ENCODE measurements around the gene TMEM170A. TPM values are rescaled to one million over a fixed set of nuclear protein-coding genes. Genes with fewer than 3 reads are reported as not detected.

The TMEM170A gene
- total RNA-seq, 1 donor from 2014 or later, result 21.9 TPM

GRCh38 chr16:75406943-75407342 lies 57.5 kb downstream of the TMEM170A start:
- Histone ChIP-seq H3K9me3 (ENCODE audit: control insufficient read depth in 3 of 3, low read length in 3 of 3) (no peaks in the 10 kb centered on the region), H3K27me3 (ENCODE audit: control insufficient read depth in 3 of 3, insufficient read depth in 3 of 3, low read length in 3 of 3) (no peaks in the 10 kb centered on the region), H3K4me1 (ENCODE audit: control insufficient read depth in 3 of 3, insufficient read depth in 3 of 3, low read length in 3 of 3) (peaks cover 1 to 6% (median 6%) of the 10 kb centered on the region in 3 donors), H3K27ac (ENCODE audit: low read depth, low read length) (no peak overlapping the region), H3K9ac (ENCODE audit: low read depth in 1 of 3, low read length in 3 of 3) (no peak overlapping the region), H3K36me3 (ENCODE audit: control insufficient read depth in 3 of 3, insufficient read depth in 3 of 3, low read length in 3 of 3) (peaks cover 2 to 25% (median 16%) of the 10 kb centered on the region in 3 donors), H3K4me3 (ENCODE audit: low read length in 3 of 3) (no peak overlapping the region)

- Histone ChIP-seq H3K36me3 (ENCODE audit: control insufficient read depth in 3 of 3, insufficient read depth in 3 of 3, low read length in 3 of 3) (peaks cover 0 to 10% (median 2%) of the 10 kb centered on the region in 3 donors), H3K27me3 (ENCODE audit: control insufficient read depth in 3 of 3, insufficient read depth in 3 of 3, low read length in 3 of 3) (no peaks in the 10 kb centered on the region), H3K4me1 (ENCODE audit: control insufficient read depth in 3 of 3, insufficient read depth in 3 of 3, low read length in 3 of 3) (peaks cover 9 to 14% (median 10%) of the 10 kb centered on the region in 3 donors), H3K4me3 (ENCODE audit: low read length in 3 of 3) (no peak overlapping the region), H3K9me3 (ENCODE audit: control insufficient read depth in 3 of 3, low read length in 3 of 3) (no peaks in the 10 kb centered on the region), H3K27ac (ENCODE audit: low read depth, low read length) (peak overlapping the region; percentile 51), H3K9ac (ENCODE audit: low read depth in 1 of 3, low read length in 3 of 3) (no peak overlapping the region)
These were observed 61.5 kb downstream of the TMEM170A start for GRCh38 chr16:75402821-75403475.

GRCh38 chr16:75402159-75402820 lies 62.2 kb downstream of the TMEM170A start:
- Histone ChIP-seq H3K36me3 (ENCODE audit: control insufficient read depth in 3 of 3, insufficient read depth in 3 of 3, low read length in 3 of 3) (peaks cover 0 to 5% (median 2%) of the 10 kb centered on the region in 3 donors), H3K27ac (ENCODE audit: low read depth, low read length) (peak overlapping the region; percentile 51), H3K9ac (ENCODE audit: low read depth in 1 of 3, low read length in 3 of 3) (no peak overlapping the region)

DNA sequence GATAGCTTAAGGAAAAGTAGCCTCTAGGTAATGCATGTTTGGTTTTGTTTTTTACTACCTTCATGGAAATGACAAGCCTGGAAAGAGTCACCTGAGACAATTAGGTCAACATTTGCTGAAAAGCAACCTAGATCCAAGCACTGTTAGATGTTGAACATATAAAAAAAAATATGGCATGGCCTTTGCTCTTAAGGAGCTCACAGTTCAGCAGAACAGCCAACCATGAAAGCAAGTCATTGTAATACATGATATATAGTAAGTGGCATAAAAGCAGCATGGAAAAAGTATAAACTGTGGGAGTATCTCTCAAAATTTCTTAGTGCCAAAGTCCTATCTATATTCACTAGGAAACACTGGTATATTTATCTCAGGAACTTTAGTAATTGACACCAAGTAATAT lies 62.8 kb downstream of the TMEM170A start:
- Histone ChIP-seq H3K36me3 (ENCODE audit: control insufficient read depth in 3 of 3, insufficient read depth in 3 of 3, low read length in 3 of 3) (peaks cover 0 to 2% (median 0%) of the 10 kb centered on the region in 3 donors), H3K4me1 (ENCODE audit: control insufficient read depth in 3 of 3, insufficient read depth in 3 of 3, low read length in 3 of 3) (peaks cover 9 to 14% (median 10%) of the 10 kb centered on the region in 3 donors), H3K4me3 (ENCODE audit: low read length in 3 of 3) (no peak overlapping the region), H3K9ac (ENCODE audit: low read depth in 1 of 3, low read length in 3 of 3) (no peak overlapping the region), H3K27me3 (ENCODE audit: control insufficient read depth in 3 of 3, insufficient read depth in 3 of 3, low read length in 3 of 3) (no peaks in the 10 kb centered on the region), H3K27ac (ENCODE audit: low read depth, low read length) (peak overlapping the region; percentile 51), H3K9me3 (ENCODE audit: control insufficient read depth in 3 of 3, low read length in 3 of 3) (no peaks in the 10 kb centered on the region)

More at GRCh38 chr16:75402159-75402820, 62.2 kb downstream of the TMEM170A start:
- Histone ChIP-seq H3K9me3 (ENCODE audit: control insufficient read depth in 3 of 3, low read length in 3 of 3) (no peaks in the 10 kb centered on the region), H3K27me3 (ENCODE audit: control insufficient read depth in 3 of 3, insufficient read depth in 3 of 3, low read length in 3 of 3) (no peaks in the 10 kb centered on the region), H3K4me3 (ENCODE audit: low read length in 3 of 3) (no peak overlapping the region), H3K4me1 (ENCODE audit: control insufficient read depth in 3 of 3, insufficient read depth in 3 of 3, low read length in 3 of 3) (peaks cover 9 to 14% (median 10%) of the 10 kb centered on the region in 3 donors)

GRCh38 chr16:75398333-75398732 lies 66.2 kb downstream of the TMEM170A start:
- Histone ChIP-seq H3K4me3 (ENCODE audit: low read length in 3 of 3) (no peak overlapping the region), H3K27ac (ENCODE audit: low read depth, low read length) (no peak overlapping the region)

GRCh38 chr16:75394941-75395340 lies 69.5 kb downstream of the TMEM170A start:
- no peak overlapping the region for H3K4me3 ChIP-seq (ENCODE audit: low read length in 3 of 3)
- no peaks in the 10 kb centered on the region for H3K4me1 ChIP-seq (ENCODE audit: control insufficient read depth in 3 of 3, insufficient read depth in 3 of 3, low read length in 3 of 3)
- no peaks in the 10 kb centered on the region for H3K9me3 ChIP-seq (ENCODE audit: control insufficient read depth in 3 of 3, low read length in 3 of 3)
- peaks cover 10 to 30% (median 11%) of the 10 kb centered on the region in 3 donors for H3K36me3 ChIP-seq (ENCODE audit: control insufficient read depth in 3 of 3, insufficient read depth in 3 of 3, low read length in 3 of 3)
- no peak overlapping the region for H3K9ac ChIP-seq (ENCODE audit: low read depth in 1 of 3, low read length in 3 of 3)
- no peak overlapping the region for H3K27ac ChIP-seq (ENCODE audit: low read depth, low read length)
- no peaks in the 10 kb centered on the region for H3K27me3 ChIP-seq (ENCODE audit: control insufficient read depth in 3 of 3, insufficient read depth in 3 of 3, low read length in 3 of 3)

More at GRCh38 chr16:75398333-75398732, 66.2 kb downstream of the TMEM170A start:
- peaks cover 5 to 12% (median 11%) of the 10 kb centered on the region in 3 donors for H3K36me3 ChIP-seq (ENCODE audit: control insufficient read depth in 3 of 3, insufficient read depth in 3 of 3, low read length in 3 of 3)
- H3K9me3 ChIP-seq (ENCODE audit: control insufficient read depth in 3 of 3, low read length in 3 of 3), result no peaks in the 10 kb centered on the region
- peaks cover 9 to 14% (median 10%) of the 10 kb centered on the region in 3 donors for H3K4me1 ChIP-seq (ENCODE audit: control insufficient read depth in 3 of 3, insufficient read depth in 3 of 3, low read length in 3 of 3)
- no peak overlapping the region for H3K9ac ChIP-seq (ENCODE audit: low read depth in 1 of 3, low read length in 3 of 3)
- H3K27me3 ChIP-seq (ENCODE audit: control insufficient read depth in 3 of 3, insufficient read depth in 3 of 3, low read length in 3 of 3), result no peaks in the 10 kb centered on the region

Small RNA genes lying within 50 kb of the gene (small RNA-seq; reads per million reads assigned to genes)
- gene RF00598, result not detected

Other genes starting within 250 kb of the TMEM170A start
- not detected for gene CTRB1, start 245.7 kb downstream of the TMEM170A start, total RNA-seq
- 19.3 TPM for gene BCAR1, start 213.1 kb downstream of the TMEM170A start, total RNA-seq
- 49.6 TPM for gene CFDP1, start 31.2 kb downstream of the TMEM170A start, total RNA-seq
- gene CHST6, start 30.8 kb upstream of the TMEM170A start, total RNA-seq, result 2.1 TPM
- not detected for gene CHST5, start 71.4 kb upstream of the TMEM170A start, total RNA-seq
- 5.7 TPM for gene TMEM231, start 91.6 kb upstream of the TMEM170A start, total RNA-seq
- gene GABARAPL2, start 101.7 kb upstream of the TMEM170A start, total RNA-seq, result 67.8 TPM
- 32.4 TPM for gene ADAT1, start 158.6 kb upstream of the TMEM170A start, total RNA-seq
- gene KARS1, start 183.0 kb upstream of the TMEM170A start, total RNA-seq, result 131 TPM
- 51.7 TPM for gene TERF2IP, start 183.1 kb upstream of the TMEM170A start, total RNA-seq
- not detected for gene CPHXL2, start 212.3 kb upstream of the TMEM170A start, total RNA-seq
- gene DUXB, start 236.8 kb upstream of the TMEM170A start, total RNA-seq, result not detected